Caco-2 (cell line): ENCODE data around the gene GRK6. TPM values are rescaled to one million over a fixed set of nuclear protein-coding genes. Genes with fewer than 3 reads are reported as not detected.

ENCODE experiments used
- BruUV-seq: library from RNA; stranded (reverse); fragments of 400-500 nt; replicated peaks from 2 replicates; lab custom pipeline; 2021; lab: Mats Ljungman, UMichigan
- CTCF ChIA-PET: fragments of 300-600 bp; sonication (Branson Sonifier 250); formaldehyde crosslinking; loops from one replicate; lab custom pipeline; 2022; ENCODE audit warnings: antibody characterized with exemption; lab: Charles Lee
- POLR2A ChIA-PET: fragments of 300-600 bp; sonication (Branson Sonifier 250); formaldehyde crosslinking; loops from one replicate; lab custom pipeline; 2022; ENCODE audit warnings: antibody characterized with exemption; lab: Charles Lee
- DNase-seq, 2 experiments: peaks; one replicate each; pipeline versions ENCODE4 v3.0.0 to v3.0.0-alpha.2; 2020 to 2022
- H3K27me3 ChIP-seq: replicated peaks from 2 replicates; pipeline ENCODE4 v1.6.0; 2011; ENCODE audit warnings: low read length; ENCODE audit not compliant: control insufficient read depth, insufficient read depth
- H3K36me3 ChIP-seq: 2 replicates; pipeline ENCODE4 v1.5.1; 2011; ENCODE audit warnings: low read length; ENCODE audit not compliant: control insufficient read depth, insufficient read depth
- H3K4me1 ChIP-seq: fragments of 250-450 bp; sonication (Bioruptor Pico); 2 replicates; pipeline ENCODE4 v1.5.1; 2020; ENCODE audit warnings: mild to moderate bottlenecking
- H3K4me3 ChIP-seq: 2 replicates; pipeline ENCODE4 v1.5.1; 2011; ENCODE audit warnings: low read depth, mild to moderate bottlenecking, control low read depth, low read length
- H3K9me3 ChIP-seq: fragments of 250-450 bp; sonication (Bioruptor Pico); 2 replicates; pipeline ENCODE4 v1.5.1; 2020; ENCODE audit warnings: mild to moderate bottlenecking, moderate library complexity
- H3K27ac Mint-ChIP-seq: one replicate; pipeline ENCODE4 v1.8.0; 2022; ENCODE audit warnings: mixed read lengths; ENCODE audit not compliant: unreplicated experiment
- H3K27me3 Mint-ChIP-seq: one replicate; pipeline ENCODE4 v1.8.0; 2022; ENCODE audit warnings: mixed read lengths; ENCODE audit not compliant: insufficient read depth, unreplicated experiment
- H3K36me3 Mint-ChIP-seq: one replicate; pipeline ENCODE4 v1.8.0; 2022; ENCODE audit warnings: mild to moderate bottlenecking, mixed read lengths; ENCODE audit not compliant: insufficient read depth, unreplicated experiment
- H3K4me1 Mint-ChIP-seq: one replicate; pipeline ENCODE4 v1.8.0; 2022; ENCODE audit warnings: low read depth, mixed read lengths; ENCODE audit not compliant: unreplicated experiment
- H3K4me3 Mint-ChIP-seq: one replicate; pipeline ENCODE4 v1.8.0; 2022; ENCODE audit warnings: mild to moderate bottlenecking, moderate library complexity, mixed read lengths; ENCODE audit not compliant: unreplicated experiment
- H3K9me3 Mint-ChIP-seq: one replicate; pipeline ENCODE4 v1.8.0; 2022; ENCODE audit warnings: mixed read lengths; ENCODE audit not compliant: unreplicated experiment
- intact Hi-C: fragments of 100-400 bp; cut with micrococcal nuclease; formaldehyde crosslinking; loops from one replicate; pipeline ENCODE4 v1.10.0; 2022; ENCODE audit not compliant: unreplicated experiment
- total RNA-seq: library from RNA; stranded (reverse); gene quantifications from 2 replicates; pipeline ENCODE4 v1.2.3, GENCODE V29; 2022
- TF ChIP-seq, protein P1 (sequence below), 2 experiments: fragments of 200-600 bp in 1 of 2; IDR thresholded peaks; 1 replicate in 1 of 2; 2 replicates in 1 of 2; pipeline versions ENCODE4 v1.5.1 to v1.8.0; 2011 to 2022; ENCODE audit warnings: antibody characterized with exemption in 1 of 2, control low read depth in 1 of 2, inconsistent platforms in 1 of 2, low read depth in 1 of 2, low read length in 1 of 2, mild to moderate bottlenecking in 1 of 2, moderate library complexity in 1 of 2; ENCODE audit not compliant: insufficient read depth in 1 of 2, severe bottlenecking in 1 of 2, unreplicated experiment in 1 of 2

GRK6 gene
- total RNA-seq, 1 experiment from 2014 or later, result 71.9 TPM

DNA sequence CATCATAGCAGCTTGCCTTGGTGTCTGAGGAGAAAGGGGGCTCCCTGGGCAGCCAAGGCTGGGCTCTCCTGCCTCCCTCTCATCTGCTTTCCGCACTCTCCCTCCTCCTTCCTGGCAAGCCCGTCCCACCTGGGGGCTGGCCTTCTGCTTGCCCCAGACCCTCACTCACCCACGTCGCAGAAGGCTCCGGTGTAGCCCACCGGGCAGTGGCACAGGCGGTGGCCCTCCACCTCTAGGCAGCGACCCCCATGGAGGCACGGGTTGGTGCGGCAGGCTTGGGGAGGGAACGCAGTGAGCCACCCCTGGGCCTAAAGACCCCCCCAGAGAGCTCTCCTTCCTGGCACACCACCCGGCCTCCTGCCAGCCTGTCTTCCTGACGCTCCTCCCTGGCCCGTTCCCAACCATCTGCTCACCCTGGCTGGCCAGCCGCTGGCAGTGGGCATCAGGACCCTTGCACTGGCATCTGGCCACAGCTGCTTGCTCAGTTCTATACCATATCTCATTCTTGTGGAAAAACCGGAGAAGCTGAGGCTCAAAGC, 21.8 kb upstream of the GRK6 start:
- H3K9me3 Mint-ChIP-seq, result no peaks in the 10 kb centered on the region
- intact Hi-C loops, result loop anchor here (1.0 to 2.0 kb wide), 5 partner anchors 22 to 97 kb away; partner anchors contain the start of genes GRK6 and PRR7
- ChIA-PET CTCF (interaction anchor here (0.5 to 5.1 kb wide), 24 partner anchors 10 to 203 kb away, joined by 3 to 148 read pairs (median 9); partner anchors contain the start of genes DBN1, GRK6, PDLIM7 and PRR7), POLR2A (interaction anchor here (0.5 to 3.6 kb wide), 7 partner anchors 15 to 144 kb away, joined by 3 to 32 read pairs (median 4); partner anchors contain the start of gene GRK6)
- Histone ChIP-seq H3K9me3 (no peaks in the 10 kb centered on the region), H3K4me1 (peaks cover 6% of the 10 kb centered on the region), H3K27me3 (no peaks in the 10 kb centered on the region), H3K4me3 (peak overlapping the region; percentile 88), H3K36me3 (no peaks in the 10 kb centered on the region)
- BruUV-seq, result no TSS peak
- H3K4me3 Mint-ChIP-seq, result peak overlapping the region; percentile 93
- TF ChIP-seq, protein P1, sequence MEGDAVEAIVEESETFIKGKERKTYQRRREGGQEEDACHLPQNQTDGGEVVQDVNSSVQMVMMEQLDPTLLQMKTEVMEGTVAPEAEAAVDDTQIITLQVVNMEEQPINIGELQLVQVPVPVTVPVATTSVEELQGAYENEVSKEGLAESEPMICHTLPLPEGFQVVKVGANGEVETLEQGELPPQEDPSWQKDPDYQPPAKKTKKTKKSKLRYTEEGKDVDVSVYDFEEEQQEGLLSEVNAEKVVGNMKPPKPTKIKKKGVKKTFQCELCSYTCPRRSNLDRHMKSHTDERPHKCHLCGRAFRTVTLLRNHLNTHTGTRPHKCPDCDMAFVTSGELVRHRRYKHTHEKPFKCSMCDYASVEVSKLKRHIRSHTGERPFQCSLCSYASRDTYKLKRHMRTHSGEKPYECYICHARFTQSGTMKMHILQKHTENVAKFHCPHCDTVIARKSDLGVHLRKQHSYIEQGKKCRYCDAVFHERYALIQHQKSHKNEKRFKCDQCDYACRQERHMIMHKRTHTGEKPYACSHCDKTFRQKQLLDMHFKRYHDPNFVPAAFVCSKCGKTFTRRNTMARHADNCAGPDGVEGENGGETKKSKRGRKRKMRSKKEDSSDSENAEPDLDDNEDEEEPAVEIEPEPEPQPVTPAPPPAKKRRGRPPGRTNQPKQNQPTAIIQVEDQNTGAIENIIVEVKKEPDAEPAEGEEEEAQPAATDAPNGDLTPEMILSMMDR (IDR thresholded peaks at IDR 0.05; ENCODE audit: insufficient read depth in 1 of 2, low read depth in 1 of 2, low read length in 1 of 2, severe bottlenecking in 1 of 2, unreplicated experiment in 1 of 2), result no peak
- H3K36me3 Mint-ChIP-seq, result peaks cover 9% of the 10 kb centered on the region
- H3K27ac Mint-ChIP-seq, result peak overlapping the region; percentile 59
- no peaks in the 10 kb centered on the region for H3K27me3 Mint-ChIP-seq
- no peak for DNase-seq
- peaks cover 6% of the 10 kb centered on the region for H3K4me1 Mint-ChIP-seq

DNA sequence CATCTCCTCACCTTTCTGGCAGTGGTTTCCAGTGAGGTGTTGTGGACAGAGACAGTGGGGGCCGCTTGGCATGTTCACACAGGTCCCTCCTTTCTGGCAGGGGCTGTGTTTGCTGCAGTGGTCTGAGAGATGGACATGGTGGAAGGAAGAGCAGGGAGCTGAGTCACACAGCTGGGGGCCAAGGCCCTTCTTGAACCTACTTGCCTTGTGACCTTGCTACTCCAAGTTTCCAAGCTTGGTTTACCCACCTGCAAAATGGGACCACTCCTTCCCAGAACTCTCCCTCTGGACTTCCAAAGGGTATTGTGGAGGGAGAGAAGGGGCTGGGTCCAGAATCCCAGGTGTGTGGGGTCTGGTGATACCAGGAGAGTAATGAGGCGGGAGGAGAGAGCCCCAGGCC, 21.2 kb upstream of the GRK6 start:
- Mint-ChIP-seq H3K4me3 (peak overlapping the region; percentile 93), H3K36me3 (peaks cover 10% of the 10 kb centered on the region), H3K4me1 (peaks cover 6% of the 10 kb centered on the region), H3K9me3 (no peaks in the 10 kb centered on the region), H3K27me3 (no peaks in the 10 kb centered on the region), H3K27ac (no peak overlapping the region)
- intact Hi-C loops, result loop anchor here (2.0 kb wide), 1 partner anchor 41 kb away; the partner anchor contains the start of gene PRR7
- ChIA-PET CTCF (interaction anchor here (0.9 to 5.1 kb wide), 9 partner anchors 9 to 96 kb away, joined by 3 to 148 read pairs (median 47); partner anchors contain the start of genes GRK6 and PRR7), POLR2A (no interaction called here)
- Histone ChIP-seq H3K4me1 (peaks cover 6% of the 10 kb centered on the region), H3K27me3 (no peaks in the 10 kb centered on the region), H3K9me3 (no peaks in the 10 kb centered on the region), H3K36me3 (no peaks in the 10 kb centered on the region), H3K4me3 (no peak overlapping the region)
- DNase-seq, result no peak
- TF ChIP-seq, protein P1 (IDR thresholded peaks at IDR 0.05; ENCODE audit: insufficient read depth in 1 of 2, low read depth in 1 of 2, low read length in 1 of 2, severe bottlenecking in 1 of 2, unreplicated experiment in 1 of 2), result no peak
- BruUV-seq, result no TSS peak

DNA sequence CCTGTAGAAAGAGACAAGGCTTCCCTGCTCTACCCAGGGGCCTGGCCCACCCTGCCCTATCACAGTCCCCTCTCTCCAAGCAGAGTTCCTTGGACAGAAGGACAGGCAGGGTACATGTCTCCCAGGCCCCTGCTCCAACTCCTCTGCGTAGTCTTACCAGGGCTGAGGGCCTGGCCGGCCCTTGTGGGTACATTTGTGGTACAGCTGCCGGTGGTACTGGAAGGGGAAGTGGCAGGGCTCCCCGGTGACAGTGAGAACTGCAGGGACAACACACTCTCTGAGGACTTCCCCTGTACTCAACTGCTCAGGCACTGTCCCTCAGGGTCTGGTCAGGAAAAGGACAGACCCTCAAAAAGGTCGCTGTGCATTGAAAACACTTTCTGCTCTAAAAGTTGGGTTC, 20.7 kb upstream of the GRK6 start:
- no peak overlapping the region for H3K27ac Mint-ChIP-seq
- H3K4me3 ChIP-seq, result no peak overlapping the region
- intact Hi-C loops, result loop anchor here (2.0 kb wide), 1 partner anchor 41 kb away; the partner anchor contains the start of gene PRR7
- TF ChIP-seq, protein P1 (IDR thresholded peaks at IDR 0.05; ENCODE audit: insufficient read depth in 1 of 2, low read depth in 1 of 2, low read length in 1 of 2, severe bottlenecking in 1 of 2, unreplicated experiment in 1 of 2), result no peak
- no peaks in the 10 kb centered on the region for H3K36me3 ChIP-seq
- H3K4me3 Mint-ChIP-seq, result no peak overlapping the region
- no peaks in the 10 kb centered on the region for H3K9me3 Mint-ChIP-seq
- peaks cover 6% of the 10 kb centered on the region for H3K4me1 ChIP-seq
- CTCF ChIA-PET, result interaction anchor here (0.6 to 5.1 kb wide), 3 partner anchors 21 to 98 kb away, joined by 4 to 110 read pairs (median 47); partner anchors contain the start of gene GRK6
- H3K36me3 Mint-ChIP-seq, result peaks cover 10% of the 10 kb centered on the region
- BruUV-seq, result no TSS peak
- DNase-seq, result no peak
- H3K27me3 ChIP-seq, result no peaks in the 10 kb centered on the region
- peaks cover 6% of the 10 kb centered on the region for H3K4me1 Mint-ChIP-seq
- H3K9me3 ChIP-seq, result no peaks in the 10 kb centered on the region
- H3K27me3 Mint-ChIP-seq, result no peaks in the 10 kb centered on the region
- POLR2A ChIA-PET, result no interaction called here
